Left renal pelvis (tissue), 4 donors: ENCODE results near the gene DCXR. TPM values are rescaled to one million over a fixed set of nuclear protein-coding genes. Genes with fewer than 3 reads are reported as not detected.

Experiments
- DNase-seq, 4 donors: peaks; one replicate each; pipeline ENCODE4 v3.0.0-alpha.2; 2013; ENCODE audit warnings: low read depth in 4 of 4, low spot score in 3 of 4
- polyA plus RNA-seq, 4 donors: library from polyadenylated mRNA; unstranded; fragments of 120-200 nt; gene quantifications; one replicate each; pipeline ENCODE4 v1.2.1, GENCODE V29; 2013; ENCODE audit not compliant: insufficient read length in 4 of 4

The DCXR gene
- polyA plus RNA-seq, 4 donors = 35.6 to 91.2 (median 78.5) TPM

- no peak for DNase-seq
These were observed 22.1 kb downstream of the DCXR start for GRCh38 chr17:82015311-82015971.

- DNase-seq = no peak
These were observed 22.6 kb downstream of the DCXR start for GRCh38 chr17:82014971-82015310.

GRCh38 chr17:82014432-82014831 lies 23.1 kb downstream of the DCXR start:
- no peak for DNase-seq

GRCh38 chr17:82013772-82014321 lies 23.6 kb downstream of the DCXR start:
- no peak for DNase-seq

GRCh38 chr17:82013341-82013740 lies 24.2 kb downstream of the DCXR start:
- no peak for DNase-seq

GRCh38 chr17:82012640-82013295 lies 24.7 kb downstream of the DCXR start:
- no peak for DNase-seq

- no peak for DNase-seq
These were observed 25.2 kb downstream of the DCXR start for GRCh38 chr17:82012261-82012639.

- DNase-seq = no peak
These were observed 25.8 kb downstream of the DCXR start for GRCh38 chr17:82011617-82012187.

- no peak for DNase-seq
These were observed 26.6 kb downstream of the DCXR start for GRCh38 chr17:82010575-82011525.

GRCh38 chr17:82009413-82009812 lies 28.1 kb downstream of the DCXR start:
- no peak for DNase-seq

- DNase-seq = no peak
These were observed 28.5 kb downstream of the DCXR start for GRCh38 chr17:82008941-82009405.

- no peak for DNase-seq
These were observed 29.1 kb downstream of the DCXR start for GRCh38 chr17:82008258-82008940.

- no peak for DNase-seq
These were observed 29.8 kb downstream of the DCXR start for GRCh38 chr17:82007495-82008257.

- DNase-seq = no peak
These were observed 30.3 kb downstream of the DCXR start for GRCh38 chr17:82007228-82007494.

GRCh38 chr17:82006468-82007227 lies 30.8 kb downstream of the DCXR start:
- DNase-seq = no peak

- no peak for DNase-seq
These were observed 31.7 kb downstream of the DCXR start for GRCh38 chr17:82005701-82006348.

- DNase-seq = no peak
These were observed 32.7 kb downstream of the DCXR start for GRCh38 chr17:82004517-82005455.
